HEK293T (cell line): Measurements from ENCODE around the gene PTPN3.

Source experiments
- ARNT ChIP-seq: fragments of 450-650 bp; IDR thresholded peaks from 2 replicates; pipeline ENCODE4 v1.6.1; 2017; ENCODE audit warnings: mild to moderate bottlenecking
- BHLHE40 ChIP-seq: fragments of 450-650 bp; IDR thresholded peaks from 2 replicates; pipeline ENCODE4 v1.6.1; 2016; ENCODE audit warnings: mild to moderate bottlenecking, moderate library complexity, borderline replicate concordance
- ELF4 ChIP-seq: fragments of 450-650 bp; IDR thresholded peaks from 2 replicates; pipeline ENCODE4 v1.6.1; 2017; ENCODE audit warnings: antibody characterized with exemption
- FOXA1 ChIP-seq: fragments of 450-650 bp; IDR thresholded peaks from 2 replicates; pipeline ENCODE4 v1.6.1; 2016; ENCODE audit warnings: mild to moderate bottlenecking
- FOXK2 ChIP-seq: fragments of 450-650 bp; IDR thresholded peaks from 2 replicates; pipeline ENCODE4 v1.6.1; 2016; ENCODE audit warnings: mild to moderate bottlenecking
- FOXM1 ChIP-seq: fragments of 450-650 bp; IDR thresholded peaks from 2 replicates; pipeline ENCODE4 v1.6.1; 2017; ENCODE audit warnings: mild to moderate bottlenecking, borderline replicate concordance
- HDGF ChIP-seq: fragments of 450-650 bp; IDR thresholded peaks from 2 replicates; pipeline ENCODE4 v1.6.1; 2017; ENCODE audit warnings: antibody characterized with exemption, borderline replicate concordance
- LEF1 ChIP-seq: fragments of 450-650 bp; IDR thresholded peaks from 2 replicates; pipeline ENCODE4 v1.6.1; 2017; ENCODE audit warnings: mild to moderate bottlenecking, borderline replicate concordance
- NFRKB ChIP-seq: fragments of 450-650 bp; IDR thresholded peaks from 2 replicates; pipeline ENCODE4 v1.6.1; 2016; ENCODE audit warnings: mild to moderate bottlenecking, moderate library complexity
- PKNOX1 ChIP-seq: fragments of 450-650 bp; IDR thresholded peaks from 2 replicates; pipeline ENCODE4 v1.6.1; 2016
- SP1 ChIP-seq: fragments of 450-650 bp; IDR thresholded peaks from 2 replicates; pipeline ENCODE4 v1.6.1; 2017
- SUZ12 ChIP-seq: fragments of 450-650 bp; IDR thresholded peaks from 2 replicates; pipeline ENCODE4 v1.6.1; 2016; ENCODE audit warnings: mild to moderate bottlenecking
- TARDBP ChIP-seq: fragments of 450-650 bp; IDR thresholded peaks from 2 replicates; pipeline ENCODE4 v1.6.1; 2016

- TF ChIP-seq TARDBP (no peak), LEF1 (no peak), SUZ12 (no peak), ARNT (no peak), PKNOX1 (no peak), SP1 (no peak), FOXA1 (no peak), ELF4 (no peak), BHLHE40 (no peak), HDGF (no peak), FOXK2 (no peak), FOXM1 (no peak), NFRKB (no peak)
Measured at GRCh38 chr9:109510506-109510905, 12.4 kb upstream of the PTPN3 start.
